Thymus (tissue), 11 donors: ENCODE results near the gene IGSF6. TPM values are rescaled to one million over a fixed set of nuclear protein-coding genes. Genes with fewer than 3 reads are reported as not detected.

Experiments used
- DNase-seq, 9 donors: peaks; one replicate each; pipeline ENCODE4 v3.0.0-alpha.2; 2013; ENCODE audit warnings: low spot score in 9 of 9, low read depth in 6 of 9, missing footprints in 1 of 9
- H3K27ac ChIP-seq, 2 donors: one replicate each; pipeline ENCODE4 v1.5.1; 2013; ENCODE audit warnings: control low read depth in 1 of 2, low read depth in 1 of 2, low read length in 1 of 2, mild to moderate bottlenecking in 1 of 2, moderate library complexity in 1 of 2
- H3K27me3 ChIP-seq, 2 donors: one replicate each; pipeline ENCODE4 v1.5.1; 2013; ENCODE audit warnings: low read length in 1 of 2; ENCODE audit not compliant: control insufficient read depth in 2 of 2, insufficient read depth in 1 of 2
- H3K36me3 ChIP-seq, 2 donors: one replicate each; pipeline ENCODE4 v1.5.1; 2013; ENCODE audit warnings: low read length in 1 of 2, mild to moderate bottlenecking in 1 of 2, moderate library complexity in 1 of 2; ENCODE audit not compliant: control insufficient read depth in 2 of 2, insufficient read depth in 2 of 2
- H3K4me1 ChIP-seq, 2 donors: one replicate each; pipeline ENCODE4 v1.5.1; 2013; ENCODE audit warnings: low read length in 2 of 2; ENCODE audit not compliant: control insufficient read depth in 2 of 2, insufficient read depth in 2 of 2
- H3K4me3 ChIP-seq, 2 donors: one replicate each; pipeline ENCODE4 v1.5.1; 2013; ENCODE audit warnings: low read length in 2 of 2, control low read depth in 1 of 2, mild to moderate bottlenecking in 1 of 2
- H3K9me3 ChIP-seq, 2 donors: one replicate each; pipeline ENCODE4 v1.5.1; 2013; ENCODE audit warnings: low read length in 1 of 2, mild to moderate bottlenecking in 1 of 2; ENCODE audit not compliant: control insufficient read depth in 2 of 2, insufficient read depth in 1 of 2
- WGBS: extraction: QIAGEN DNeasy Blood & Tissue Kit; methylation state at CpG from one replicate; pipeline ENCODE4 v1.1.7; 2013; 5-methylcytosine and 5-hydroxymethylcytosine counted together
- polyA plus RNA-seq: library from polyadenylated mRNA; stranded (reverse); fragments of 200-250 nt; gene quantifications from one replicate; pipeline ENCODE4 v1.2.3, GENCODE V29; 2013
- total RNA-seq: library from RNA; stranded (reverse); fragments of 120-200 nt; gene quantifications from one replicate; pipeline ENCODE4 v1.2.4, GENCODE V29; 2013
- donor health status: healthy.

Gene IGSF6
- total and polyA plus RNA-seq, 2 donors = 10.7 to 16.2 TPM

DNA sequence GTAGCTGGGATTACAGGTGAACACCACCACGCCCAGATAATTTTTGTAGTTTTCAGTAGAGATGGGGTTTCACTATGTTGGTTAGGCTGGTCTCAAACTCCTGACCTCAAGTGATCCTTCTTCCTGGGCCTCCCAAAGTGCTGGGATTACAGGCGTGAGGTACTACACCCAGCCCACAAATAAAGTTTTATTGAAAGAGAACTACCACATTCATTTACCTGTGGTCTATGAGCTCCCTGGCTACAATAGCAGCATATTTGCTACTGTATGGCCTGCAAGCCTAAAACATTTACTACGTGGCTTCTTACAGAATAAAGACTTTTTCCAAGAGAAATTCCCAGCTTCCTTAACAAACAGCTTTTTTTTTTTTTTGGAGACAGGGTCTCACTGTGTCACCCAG lies 49.6 kb downstream of the IGSF6 start:
- Histone ChIP-seq H3K9me3 (no peaks in the 10 kb centered on the region), H3K4me3 (no peak overlapping the region), H3K36me3 (no peaks in the 10 kb centered on the region), H3K4me1 (peaks cover 6 to 17% of the 10 kb centered on the region in 2 donors), H3K27ac (no peak overlapping the region), H3K27me3 (no peaks in the 10 kb centered on the region)
- WGBS = 98% methylated on average over 3 of the region's 3 CpGs
- DNase-seq = no peak

DNA sequence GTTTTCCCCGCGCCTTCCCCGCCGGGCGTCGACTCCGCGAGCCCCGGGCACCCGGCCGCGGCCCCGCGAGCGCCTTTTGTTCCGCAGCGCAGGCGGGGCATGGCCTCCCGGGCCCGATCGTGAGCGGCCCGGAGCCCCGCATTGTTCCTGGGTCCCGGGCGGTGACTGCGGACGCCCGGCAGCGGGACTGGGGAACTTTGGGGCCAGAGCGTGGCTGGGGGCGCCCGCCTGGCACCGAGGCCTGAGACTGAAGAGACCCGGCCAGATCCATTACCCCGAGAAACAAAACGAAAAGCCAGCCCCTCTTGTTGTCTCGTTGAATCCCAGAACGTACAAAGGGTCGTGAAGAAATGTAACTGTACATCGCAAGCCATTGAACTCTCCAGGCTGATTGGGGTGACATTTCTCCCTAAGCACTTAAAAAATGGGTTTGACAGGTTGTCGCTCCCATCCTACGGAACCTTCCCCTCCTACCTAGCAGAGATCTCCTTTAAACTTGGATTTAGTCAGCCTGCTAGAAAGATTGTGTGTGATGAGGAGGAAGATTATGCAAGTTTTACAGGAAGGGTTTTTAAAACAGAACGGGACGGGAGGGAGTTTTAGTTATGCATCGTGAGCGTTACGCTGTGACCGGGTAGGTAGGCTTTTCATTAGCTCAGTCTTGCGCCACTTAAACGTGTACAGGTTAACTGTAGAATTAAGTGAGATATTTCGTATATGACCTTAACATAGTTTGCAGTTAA lies 52.2 kb downstream of the IGSF6 start:
- H3K4me3 ChIP-seq = peak overlapping the region; percentile 74 to 97
- WGBS = under 1% methylated on average over 52 of the region's 52 CpGs
- no peaks in the 10 kb centered on the region for H3K27me3 ChIP-seq
- no peaks in the 10 kb centered on the region for H3K9me3 ChIP-seq
- peak overlapping the region; percentile 84 to 93 for H3K27ac ChIP-seq
- peak in 7 of 9 donors; percentile 26 to 70 (median 42) for DNase-seq
- H3K4me1 ChIP-seq = peaks cover 11 to 23% of the 10 kb centered on the region in 2 donors
- no peaks in the 10 kb centered on the region for H3K36me3 ChIP-seq

DNA sequence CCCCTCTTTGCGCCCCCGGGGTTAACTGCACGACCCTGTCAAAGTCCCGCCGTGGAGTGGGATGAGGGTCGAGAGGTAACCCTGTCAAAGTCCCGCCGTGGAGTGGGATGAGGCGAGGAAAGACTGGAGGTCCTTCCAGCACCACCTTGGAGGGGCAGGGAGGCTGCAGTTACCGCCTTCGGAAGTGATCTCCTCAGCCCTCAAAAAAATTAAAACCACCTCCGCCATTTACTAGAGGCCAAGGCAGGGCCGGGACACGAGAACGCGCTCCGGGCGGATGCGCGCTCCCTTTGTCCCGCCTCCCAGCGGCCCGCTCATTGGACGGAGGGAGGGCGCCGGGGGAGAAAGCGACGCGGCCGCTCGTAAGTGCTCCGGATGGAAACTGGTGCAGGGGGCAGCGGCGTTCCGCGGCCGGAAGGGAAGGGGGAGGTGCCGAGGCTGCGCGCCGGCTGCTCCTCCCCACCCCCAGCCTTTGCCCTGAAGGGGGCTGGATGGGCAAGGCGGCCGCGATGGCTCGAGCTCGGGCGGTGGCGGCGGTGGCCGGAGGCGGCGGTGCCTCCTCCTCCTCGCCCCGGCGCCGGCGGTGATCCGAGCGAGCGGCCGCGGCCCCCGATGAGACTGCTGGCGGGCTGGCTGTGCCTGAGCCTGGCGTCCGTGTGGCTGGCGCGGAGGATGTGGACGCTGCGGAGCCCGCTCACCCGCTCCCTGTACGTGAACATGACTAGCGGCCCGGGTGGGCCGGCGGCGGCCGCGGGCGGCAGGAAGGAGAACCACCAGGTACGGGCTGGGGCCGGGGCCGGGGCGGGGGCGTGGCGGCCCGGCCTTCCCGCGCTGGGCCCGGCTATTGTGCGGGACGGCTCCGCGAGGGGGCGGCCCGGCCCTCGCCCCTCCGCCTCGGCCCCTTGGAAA lies 53.0 kb downstream of the IGSF6 start, which contains the start of gene METTL9:
TSS of gene METTL9 (plus strand) at position 456 of the 909 bp plus-strand sequence. CDS start at position 613, 157 bp downstream.
- peak; percentile 83 to 98 (median 94) for DNase-seq
- Histone ChIP-seq H3K36me3 (no peaks in the 10 kb centered on the region), H3K27ac (peak within 1 kb of the TSS; percentile 90 to 98), H3K4me3 (peak within 1 kb of the TSS; percentile 74 to 97), H3K9me3 (no peaks in the 10 kb centered on the region), H3K4me1 (peaks cover 11 to 18% of the 10 kb centered on the region in 2 donors), H3K27me3 (no peaks in the 10 kb centered on the region)
- under 1% methylated on average over 100 of the region's 100 CpGs for WGBS

DNA sequence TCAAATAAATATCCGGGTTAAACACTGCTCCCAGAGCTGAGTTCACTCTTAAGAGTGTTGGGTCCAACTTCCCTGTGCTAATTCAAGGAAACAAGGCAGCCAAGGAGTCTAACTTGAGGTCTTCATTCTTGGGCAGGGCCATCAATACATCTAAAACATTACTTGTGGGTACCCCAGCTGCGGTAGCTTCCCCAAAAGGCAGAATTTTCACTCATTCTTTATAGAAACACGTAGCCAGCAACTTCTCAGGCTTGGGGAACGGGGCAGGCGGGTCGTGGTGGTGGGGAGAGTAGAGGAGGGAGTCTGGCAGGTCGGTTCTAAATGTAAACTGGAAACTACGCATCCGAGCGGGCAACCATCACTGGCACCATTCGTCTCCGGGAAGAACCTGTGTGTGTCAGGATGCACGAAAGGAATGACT lies 53.7 kb downstream of the IGSF6 start:
- peaks cover 11 to 18% of the 10 kb centered on the region in 2 donors for H3K4me1 ChIP-seq
- H3K27ac ChIP-seq = peak overlapping the region; percentile 90 to 98
- H3K36me3 ChIP-seq = no peaks in the 10 kb centered on the region
- H3K9me3 ChIP-seq = no peaks in the 10 kb centered on the region
- no peaks in the 10 kb centered on the region for H3K27me3 ChIP-seq
- H3K4me3 ChIP-seq = peak overlapping the region; percentile 63 to 97
- 2% methylated on average over 13 of the region's 13 CpGs for WGBS
- DNase-seq = peak in 5 of 9 donors; percentile 19 to 68 (median 37)

DNA sequence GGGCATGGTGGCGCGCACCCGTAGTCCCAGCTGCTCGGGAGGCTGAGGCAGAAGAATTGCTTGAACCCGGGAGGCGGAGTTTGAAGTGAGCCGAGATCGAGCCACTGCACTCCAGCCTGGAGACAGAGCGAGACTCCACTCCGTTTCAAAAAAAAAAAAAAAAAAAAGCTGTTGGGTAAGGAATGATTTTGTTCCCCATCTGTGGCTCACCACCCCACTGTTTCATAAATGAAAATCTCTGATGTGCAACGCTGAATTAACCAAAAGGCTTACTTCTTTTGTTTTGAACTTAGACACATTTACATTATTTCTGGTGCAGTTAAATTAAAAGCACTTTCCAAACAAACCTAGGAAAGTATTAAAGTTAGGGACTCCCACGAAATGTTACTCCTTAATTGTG lies 54.2 kb downstream of the IGSF6 start:
- no peak for DNase-seq
- WGBS = 95% methylated on average over 12 of the region's 12 CpGs

DNA sequence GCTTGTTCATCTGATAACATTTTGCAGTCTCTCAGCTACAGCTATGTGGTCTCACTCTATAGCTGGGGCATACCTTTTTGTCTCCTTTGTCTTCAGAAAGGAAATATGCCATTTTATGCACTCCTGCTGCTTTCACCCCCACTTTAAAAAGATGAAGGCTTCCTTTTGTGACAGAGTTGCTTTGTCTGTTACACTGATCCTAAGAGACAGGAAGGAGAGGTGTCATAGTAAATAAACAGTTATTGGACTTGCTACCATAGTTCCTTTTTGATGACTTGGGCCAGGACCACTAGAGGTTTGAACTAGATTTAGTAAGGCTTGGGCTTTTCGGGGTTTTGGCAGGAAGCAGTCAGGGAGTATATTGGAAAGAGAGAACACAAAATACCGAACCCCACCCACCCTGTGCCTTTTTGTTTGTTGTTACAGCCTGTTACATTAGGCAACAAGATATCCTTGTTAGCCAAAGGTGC lies 54.8 kb downstream of the IGSF6 start:
- Histone ChIP-seq H3K36me3 (no peaks in the 10 kb centered on the region), H3K27me3 (no peaks in the 10 kb centered on the region), H3K4me1 (peaks cover 11 to 18% of the 10 kb centered on the region in 2 donors), H3K27ac (peak overlapping the region; percentile 90 to 98), H3K4me3 (no peak overlapping the region), H3K9me3 (no peaks in the 10 kb centered on the region)
- DNase-seq = peak in 5 of 9 donors; percentile 22 to 73 (median 47)
- 87% methylated on average over 2 of the region's 2 CpGs for WGBS

More for the DNA sequence above, 54.2 kb downstream of the IGSF6 start:
- Histone ChIP-seq H3K4me3 (peak overlapping the region; percentile 63 to 97), H3K27ac (peak overlapping the region; percentile 90 to 98), H3K9me3 (no peaks in the 10 kb centered on the region), H3K27me3 (no peaks in the 10 kb centered on the region), H3K36me3 (no peaks in the 10 kb centered on the region), H3K4me1 (peaks cover 11 to 18% of the 10 kb centered on the region in 2 donors)

DNA sequence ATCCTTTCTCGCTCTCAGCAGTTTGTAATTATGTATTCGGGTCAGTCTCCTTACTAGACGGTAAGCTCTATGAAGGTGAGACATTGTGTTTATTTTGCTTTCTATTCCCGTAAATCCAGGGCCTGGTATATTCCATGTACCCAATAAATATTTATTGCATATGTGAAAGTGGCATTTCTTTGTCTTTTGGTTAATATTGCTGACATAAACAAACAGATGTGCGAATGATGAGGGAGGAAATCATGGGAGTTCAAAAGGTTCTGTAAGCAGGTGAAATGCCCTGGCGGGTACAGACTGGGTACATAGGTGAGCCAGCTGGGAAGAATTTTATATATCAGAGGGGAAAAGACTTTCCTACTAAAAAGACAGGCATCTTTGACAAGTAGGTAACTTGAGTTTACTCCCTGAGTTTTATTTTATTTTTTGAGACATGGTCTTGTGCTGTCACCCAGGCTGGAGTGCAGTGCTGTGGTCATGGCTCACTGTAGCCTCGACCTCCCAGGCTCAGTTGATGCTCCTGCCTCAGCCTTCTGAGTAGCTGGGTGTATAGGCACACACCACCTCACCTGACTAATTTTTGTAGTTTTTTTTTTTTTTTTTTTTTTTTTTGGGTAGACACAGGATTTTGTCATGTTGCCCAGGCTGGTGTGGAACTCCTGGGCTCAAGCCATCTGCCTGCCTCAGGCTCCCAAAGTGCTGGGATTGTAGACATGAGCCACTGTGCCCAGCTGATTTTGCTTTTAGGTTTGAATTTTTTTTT lies 58.7 kb downstream of the IGSF6 start:
- WGBS = 93% methylated on average over 7 of the region's 7 CpGs
- Histone ChIP-seq H3K27ac (no peak overlapping the region), H3K27me3 (no peaks in the 10 kb centered on the region), H3K9me3 (no peaks in the 10 kb centered on the region), H3K4me1 (peaks cover 11 to 15% of the 10 kb centered on the region in 2 donors), H3K4me3 (no peak overlapping the region), H3K36me3 (no peaks in the 10 kb centered on the region)
- no peak for DNase-seq

DNA sequence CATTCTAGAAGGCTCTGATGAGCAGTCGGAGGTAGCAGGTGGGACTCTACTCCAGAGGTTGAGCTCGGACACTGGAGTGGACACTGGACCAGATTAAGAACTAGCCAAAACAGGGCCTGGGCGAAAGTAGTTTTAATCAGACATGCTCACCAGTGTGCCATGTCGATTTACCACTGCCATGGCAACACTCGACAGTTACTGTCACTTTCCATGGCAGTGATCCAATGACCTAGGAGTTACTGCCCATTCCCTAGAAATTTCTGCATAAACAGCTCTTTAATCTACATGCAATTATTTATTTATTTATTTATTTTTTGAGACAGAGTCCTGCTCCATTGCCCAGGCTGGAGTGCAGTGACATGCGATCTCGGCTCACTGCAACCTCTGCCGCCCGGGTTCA lies 60.2 kb downstream of the IGSF6 start:
- H3K9me3 ChIP-seq = no peaks in the 10 kb centered on the region
- H3K4me1 ChIP-seq = peaks cover 0 to under 1% of the 10 kb centered on the region in 2 donors
- no peak for DNase-seq
- no peaks in the 10 kb centered on the region for H3K27me3 ChIP-seq
- H3K36me3 ChIP-seq = no peaks in the 10 kb centered on the region
- no peak overlapping the region for H3K4me3 ChIP-seq
- no peak overlapping the region for H3K27ac ChIP-seq
- 98% methylated on average over 9 of the region's 9 CpGs for WGBS
